Vagina (tissue), 2 donors: ENCODE data around the gene NIPAL3.

Source experiments
- CTCF ChIP-seq, 3 experiments: fragments of 450-650 bp in 2 of 3; fragments of 200-600 bp in 1 of 3; sonication (generic) in 1 of 3; IDR thresholded peaks; one replicate each; pipeline ENCODE4 v1.5.1; 2017 to 2019; ENCODE audit warnings: antibody characterized with exemption in 3 of 3, mild to moderate bottlenecking in 2 of 3, moderate library complexity in 2 of 3
- POLR2A ChIP-seq, 2 donors: fragments of 450-650 bp; IDR thresholded peaks; one replicate each; pipeline ENCODE4 v1.6.1; 2017; ENCODE audit warnings: antibody characterized with exemption in 2 of 2, mild to moderate bottlenecking in 2 of 2, moderate library complexity in 2 of 2
- POLR2AphosphoS5 ChIP-seq, 2 donors: sonication (generic); formaldehyde crosslinking; IDR thresholded peaks; one replicate each; pipeline ENCODE4 v1.9.0; 2017; ENCODE audit warnings: antibody characterized with exemption in 2 of 2, mild to moderate bottlenecking in 2 of 2, low read depth in 1 of 2; ENCODE audit not compliant: insufficient read depth in 1 of 2

- TF ChIP-seq POLR2AphosphoS5 (IDR thresholded peaks at IDR 0.05; ENCODE audit: insufficient read depth in 1 of 2, low read depth in 1 of 2) (no peak), POLR2A (IDR thresholded peaks at IDR 0.05) (no peak), CTCF (IDR thresholded peaks at IDR 0.05) (no peak)
Observed at GRCh38 chr1:24410750-24411149, 4.9 kb upstream of the NIPAL3 start.
